OCI-LY3 (cell line): ENCODE data around the gene EDN2.

Experiments
- CTCF ChIP-seq: fragments of 200-600, 300-600 bp; sonication (generic); IDR thresholded peaks from 2 replicates; pipeline ENCODE4 v1.5.1; 2014; ENCODE audit warnings: antibody characterized with exemption, low read length, low read depth
- EZH2phosphoT487 ChIP-seq: fragments of 200-600 bp; shearing (Covaris generic); IDR thresholded peaks from 2 replicates; pipeline ENCODE4 v1.6.1; 2018; ENCODE audit warnings: antibody characterized with exemption, mixed run types, low read depth

GRCh38 chr1:41486053-41486370 lies 1.5 kb upstream of the EDN2 start:
- TF ChIP-seq CTCF (no peak), EZH2phosphoT487 (no peak)
